Mucosa of gallbladder (tissue), 1 donor: ENCODE results near the gene TGM5. TPM values are rescaled to one million over a fixed set of nuclear protein-coding genes. Genes with fewer than 3 reads are reported as not detected.

Source experiments
- DNase-seq: peaks from one replicate; pipeline ENCODE4 v3.0.0-alpha.2; 2020; ENCODE audit warnings: low spot score
- total RNA-seq: library from RNA; stranded (reverse); gene quantifications from one replicate; pipeline ENCODE4 v1.2.1, GENCODE V29; 2021
- donor health status: DM: no; HTN: no; CAD: no.

The TGM5 gene
- total RNA-seq, 1 donor from 2014 or later, result 0.26 TPM

DNA sequence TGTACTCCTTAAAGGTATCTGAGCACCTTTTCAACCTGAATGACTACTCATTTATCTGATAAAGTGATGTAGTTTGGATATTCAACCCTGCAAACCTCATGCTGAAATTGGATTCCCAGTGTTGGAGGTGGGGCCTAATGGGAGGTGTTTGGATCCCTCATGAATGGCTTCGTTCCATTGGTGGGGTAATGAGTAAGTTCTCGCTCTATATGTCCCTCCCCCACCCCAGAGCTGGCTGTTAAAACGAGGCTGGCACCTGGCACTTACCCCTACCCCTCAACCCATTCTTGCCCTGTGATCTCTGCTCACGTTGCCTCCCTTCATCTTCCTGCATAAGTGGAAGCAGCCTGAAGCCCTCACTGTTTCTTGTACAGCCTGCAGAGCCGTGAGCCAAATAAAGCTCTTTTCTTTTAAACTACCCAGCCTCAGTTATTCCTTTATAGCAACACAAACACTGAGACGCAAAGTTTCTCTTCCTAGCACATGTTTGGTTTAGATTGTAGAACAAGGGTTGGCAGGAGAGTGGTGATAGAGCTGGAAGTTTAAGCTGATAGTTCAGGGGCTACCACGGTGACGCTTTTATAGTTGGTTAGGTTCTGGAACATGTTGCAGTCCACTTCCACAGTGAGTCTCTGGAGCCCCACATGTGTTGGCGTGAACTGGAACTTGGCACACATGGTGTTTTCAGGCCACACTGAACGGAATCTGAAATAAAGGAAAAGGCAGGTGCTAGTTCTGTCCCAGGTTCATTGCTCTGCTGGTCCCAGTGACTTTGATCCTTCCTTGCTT lies 69.8 kb downstream of the TGM5 start:
- no peak for DNase-seq

DNA sequence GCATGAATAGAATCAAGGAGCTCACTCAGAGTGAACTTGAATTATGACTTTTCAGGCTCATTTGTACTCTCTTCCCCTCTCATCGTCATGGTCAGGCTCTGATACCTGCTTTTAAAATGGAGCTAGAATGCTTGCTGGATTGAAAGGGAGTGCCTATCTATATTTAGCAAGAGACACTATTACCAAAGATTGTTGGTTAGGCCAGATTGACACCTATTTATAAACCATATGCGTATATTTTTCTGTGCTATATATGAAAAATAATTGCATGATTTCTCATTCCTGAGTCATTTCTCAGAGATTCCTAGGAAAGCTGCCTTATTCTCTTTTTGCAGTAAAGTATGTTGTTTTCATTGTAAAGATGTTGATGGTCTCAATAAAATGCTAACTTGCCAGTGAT lies 71.9 kb downstream of the TGM5 start:
- DNase-seq, result no peak

DNA sequence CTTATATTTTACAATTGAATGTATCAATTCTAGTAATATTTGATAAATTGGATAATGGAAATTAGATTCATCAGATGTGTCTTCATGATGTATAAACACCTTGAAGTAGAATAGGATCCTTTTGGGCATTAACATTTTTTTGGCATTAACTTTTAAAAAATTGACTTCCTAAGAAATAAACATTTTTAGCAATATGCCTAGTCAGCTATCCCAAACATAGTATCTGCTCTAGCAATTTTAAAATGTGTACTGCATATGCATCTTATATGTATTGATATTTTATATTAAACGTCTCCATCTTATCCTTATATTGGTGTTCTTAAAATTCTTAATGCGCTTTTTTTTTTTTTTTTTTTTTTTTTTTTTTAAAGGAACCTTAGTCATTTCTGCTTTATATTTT lies 73.0 kb downstream of the TGM5 start:
- no peak for DNase-seq

DNA sequence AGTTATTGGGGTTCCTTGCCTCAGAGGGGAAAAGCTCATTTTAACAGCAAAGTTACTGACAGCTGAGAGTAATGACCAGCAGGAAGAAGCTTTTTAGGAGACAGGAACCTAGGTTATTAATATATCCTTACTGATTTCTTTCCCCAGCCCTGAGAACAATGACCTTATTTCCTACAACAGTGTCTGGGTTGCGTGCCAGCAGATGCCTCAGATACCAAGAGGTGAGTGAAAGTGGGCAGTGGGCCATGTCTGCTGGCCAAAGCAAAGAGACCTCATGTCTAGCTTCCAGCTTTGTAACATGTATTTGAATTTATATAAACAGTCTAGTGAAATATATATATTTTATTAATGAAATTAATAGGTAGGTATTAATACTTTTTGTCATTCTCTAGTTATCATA lies 76.5 kb downstream of the TGM5 start:
- no peak for DNase-seq

DNA sequence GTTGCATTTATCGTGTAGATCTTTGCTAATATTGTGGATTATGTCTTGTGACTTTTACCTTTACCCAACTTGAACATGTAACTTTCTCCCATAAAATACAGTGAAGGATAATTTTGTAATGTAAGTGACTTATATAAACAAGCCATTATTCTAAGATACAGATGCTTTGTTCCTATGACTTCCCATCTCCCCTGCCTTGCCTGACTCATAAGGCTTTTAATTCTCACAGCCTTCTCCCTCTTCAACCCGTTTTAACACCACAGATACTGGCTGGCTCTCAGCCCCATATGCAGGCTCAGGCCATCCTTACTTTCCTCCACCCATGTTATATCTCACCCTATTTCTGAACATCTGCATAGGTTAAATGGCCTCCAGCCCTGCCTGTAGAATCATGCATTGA lies 77.4 kb downstream of the TGM5 start:
- DNase-seq, result no peak

DNA sequence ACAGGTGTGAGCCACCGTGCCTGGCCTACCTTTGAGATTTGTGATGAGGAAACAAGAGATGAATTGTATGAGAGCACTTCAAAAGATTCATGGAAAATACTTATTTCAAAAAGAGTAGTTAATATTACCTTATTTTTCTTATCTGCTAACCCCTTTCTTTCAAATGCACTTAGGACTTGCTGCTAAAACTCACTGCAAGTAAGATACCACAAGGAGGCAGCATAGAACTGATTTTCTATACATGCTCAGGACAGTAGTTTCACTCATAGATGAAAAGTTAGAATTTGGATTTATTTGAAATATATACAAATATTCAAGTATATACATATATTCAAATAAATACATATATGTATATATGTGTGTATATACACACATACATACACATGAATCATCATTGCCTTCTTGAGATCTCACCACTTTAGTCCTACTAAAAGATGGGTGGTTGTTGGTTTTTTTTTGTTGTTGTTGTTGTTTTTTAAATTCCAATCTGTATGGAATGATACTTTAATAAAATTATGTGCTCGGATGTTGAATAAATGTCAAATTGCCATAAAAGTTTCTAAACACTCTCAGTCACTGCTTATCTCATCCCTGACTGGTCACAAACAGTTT lies 79.1 kb downstream of the TGM5 start:
- no peak for DNase-seq

DNA sequence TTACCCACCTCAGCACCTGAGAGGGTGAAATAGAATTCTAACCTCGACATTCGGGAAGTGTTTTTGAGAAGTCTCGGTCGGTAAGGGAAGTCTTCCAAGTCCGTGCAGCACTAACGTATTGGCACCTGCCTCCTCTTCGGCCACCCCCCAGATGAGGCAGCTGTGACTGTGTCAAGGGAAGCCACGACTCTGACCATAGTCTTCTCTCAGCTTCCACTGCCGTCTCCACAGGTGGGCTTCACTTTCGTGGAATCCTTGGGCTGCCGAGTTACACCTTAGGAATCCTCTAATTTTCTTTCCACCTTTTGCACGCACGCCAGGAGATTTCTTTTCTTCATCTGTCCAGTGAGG lies 80.8 kb downstream of the TGM5 start:
- DNase-seq, result no peak

DNA sequence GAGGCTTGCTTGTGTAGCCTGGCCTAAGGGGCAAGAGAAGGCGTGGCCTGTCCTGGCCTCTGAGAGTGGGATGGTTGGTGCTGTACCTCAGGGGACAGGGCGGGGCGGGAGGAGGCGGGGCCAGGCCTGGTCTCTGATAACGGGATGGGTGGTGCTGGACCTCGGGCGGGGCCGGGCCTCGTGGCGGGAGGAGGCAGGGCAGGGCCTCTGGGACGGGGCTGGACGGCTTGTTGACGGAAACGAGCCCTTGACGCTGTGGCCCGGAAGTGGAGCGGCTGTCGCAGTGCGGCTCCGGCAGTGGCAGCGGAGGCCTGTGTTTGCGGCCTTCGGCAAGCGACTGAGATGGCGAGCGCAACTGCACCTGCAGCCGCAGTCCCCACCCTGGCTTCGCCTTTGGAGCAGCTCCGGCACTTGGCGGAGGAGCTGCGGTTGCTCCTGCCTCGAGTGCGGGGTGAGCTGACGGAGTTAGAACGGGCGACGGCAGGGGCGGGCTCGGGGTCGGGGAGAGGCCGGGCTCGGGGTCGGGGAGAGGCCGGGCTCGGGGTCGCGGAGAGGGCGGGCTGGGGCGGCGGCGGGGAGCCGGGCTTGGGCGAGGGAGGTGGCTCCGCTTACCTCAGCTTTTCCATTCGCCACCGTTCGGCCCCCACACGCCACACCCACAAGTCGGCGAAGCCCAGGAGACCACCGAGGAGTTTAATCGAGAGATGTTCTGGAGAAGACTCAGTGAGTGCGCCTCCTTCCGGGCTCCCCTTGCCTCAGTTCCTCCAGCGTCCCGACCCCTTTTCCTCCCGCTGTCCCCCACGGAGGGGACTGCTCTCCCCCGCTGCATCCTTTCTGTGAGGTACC lies 81.3 kb downstream of the TGM5 start, which contains the start of gene CCNDBP1:
TSS of gene CCNDBP1 (plus strand) at position 247 of the 846 bp plus-strand sequence. CDS start at position 343, 96 bp downstream.
- peak; percentile 94 for DNase-seq

DNA sequence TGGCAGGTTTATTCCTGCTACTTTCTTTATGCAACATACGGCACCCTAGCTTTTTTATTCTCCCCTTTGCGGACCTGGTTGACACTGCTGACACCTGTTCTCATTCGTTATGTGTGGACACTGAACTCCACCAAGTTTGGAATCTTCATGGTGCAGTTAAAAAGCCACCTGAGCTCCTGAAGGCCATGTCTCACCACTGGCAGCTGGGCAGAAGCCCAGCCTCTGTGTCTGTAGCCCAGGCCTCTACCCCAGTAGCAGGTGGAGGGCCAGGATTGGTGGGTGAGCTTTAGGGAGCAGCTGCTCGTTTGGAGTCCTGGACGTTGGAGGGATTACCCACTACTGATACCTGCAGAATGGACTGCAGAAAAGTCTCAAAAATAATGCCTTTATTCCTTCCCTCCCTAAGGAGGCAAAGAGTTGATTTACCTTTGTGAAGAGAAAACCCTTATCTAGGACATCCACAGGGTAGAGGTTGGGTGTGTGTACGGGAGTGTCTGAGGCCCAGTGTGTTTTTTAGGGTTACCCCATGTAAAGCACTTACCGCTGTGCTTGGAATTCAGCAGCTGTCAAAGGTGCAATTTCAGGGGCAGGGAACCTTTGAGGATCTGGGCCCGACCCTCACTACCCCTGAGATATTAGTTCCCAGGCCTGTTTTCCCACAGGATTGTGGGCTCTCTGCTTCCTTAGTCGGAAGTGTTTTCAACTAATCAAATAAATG lies 82.2 kb downstream of the TGM5 start:
- no peak for DNase-seq

DNA sequence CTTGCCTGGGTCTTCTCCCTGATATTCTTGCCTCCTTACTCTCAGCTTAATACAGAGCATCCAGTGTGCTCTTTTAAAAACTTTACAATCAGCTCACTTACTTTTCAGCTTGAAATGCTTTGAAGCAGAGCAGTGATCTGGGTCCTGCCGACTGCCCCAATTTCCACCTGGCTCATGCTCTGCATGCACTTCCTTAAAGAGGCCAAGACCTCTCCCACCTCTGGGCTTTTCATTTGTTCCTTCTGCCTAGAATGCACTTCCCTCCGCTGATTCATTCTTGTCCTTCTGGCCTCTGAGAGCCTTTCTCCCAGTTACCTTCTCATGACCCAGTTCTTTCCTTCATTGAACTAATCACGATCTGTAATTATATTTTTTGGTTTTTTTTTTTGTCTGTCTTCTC lies 83.5 kb downstream of the TGM5 start:
- DNase-seq, result no peak

Other genes with a start within 250 kb of the TGM5 start
- gene UBR1, start 160.9 kb downstream of the TGM5 start, total RNA-seq, result 31.1 TPM
- gene TMEM62, start 133.3 kb downstream of the TGM5 start, total RNA-seq, result 28.6 TPM
- gene CCNDBP1, start 81.5 kb downstream of the TGM5 start, total RNA-seq, result 62.0 TPM
- 1.4 TPM for gene EPB42, start 45.9 kb downstream of the TGM5 start, total RNA-seq
- gene TGM7, start 35.3 kb upstream of the TGM5 start, total RNA-seq, result not detected
- gene LCMT2, start 63.6 kb upstream of the TGM5 start, total RNA-seq, result 7.5 TPM
- gene ZSCAN29, start 104.1 kb upstream of the TGM5 start, total RNA-seq, result 26.0 TPM
- 22.0 TPM for gene TUBGCP4, start 104.2 kb upstream of the TGM5 start, total RNA-seq
- gene TP53BP1, start 226.2 kb upstream of the TGM5 start, total RNA-seq, result 61.6 TPM